HEK293 (cell line): ENCODE measurements around the gene PDE9A.

Experiments
- CTCF ChIA-PET: fragments of 350-600 bp; formaldehyde crosslinking; extraction: SDS; loops from one replicate; lab custom pipeline; 2021; ENCODE audit warnings: antibody characterized with exemption; lab: Yijun Ruan, JAX
- POLR2A ChIA-PET: fragments of 300-600 bp; formaldehyde crosslinking; extraction: SDS; loops from one replicate; lab custom pipeline; 2020; ENCODE audit warnings: antibody characterized with exemption, inconsistent platforms; lab: Yijun Ruan, JAX
- H3K27ac ChIP-seq: fragments of 200-500 bp; sonication (Bioruptor generic); 2 replicates; pipeline ENCODE4 v1.5.1; 2014; ENCODE audit warnings: low read depth, low read length, control low read depth, inconsistent platforms; ENCODE audit errors: extremely low read depth
- H3K36me3 ChIP-seq, 2 experiments: fragments of 200-500 bp in 1 of 2; sonication (Bioruptor generic) in 1 of 2; 1 replicate in 1 of 2; 2 replicates in 1 of 2; pipeline ENCODE4 v1.5.1; 2014 to 2017; ENCODE audit warnings: inconsistent platforms in 2 of 2, low read length in 2 of 2; ENCODE audit not compliant: control insufficient read depth in 2 of 2, insufficient read depth in 1 of 2
- H3K4me1 ChIP-seq: fragments of 200-500 bp; sonication (Bioruptor generic); 2 replicates; pipeline ENCODE4 v1.5.1; 2014; ENCODE audit warnings: mild to moderate bottlenecking, low read length, inconsistent platforms; ENCODE audit not compliant: control insufficient read depth, insufficient read depth
- H3K4me3 ChIP-seq: 2 replicates; pipeline ENCODE4 v1.5.1; 2011; ENCODE audit warnings: low read depth, mild to moderate bottlenecking, control low read depth, low read length, moderate library complexity
- H3K9me3 ChIP-seq: fragments of 200-500 bp; sonication (Bioruptor generic); 2 replicates; pipeline ENCODE4 v1.5.1; 2014; ENCODE audit warnings: low read depth, low read length, inconsistent platforms; ENCODE audit not compliant: control insufficient read depth, insufficient read depth
- IKZF3 ChIP-seq: fragments of 450-650 bp; IDR thresholded peaks from 2 replicates; pipeline ENCODE4 v1.5.0; 2018; ENCODE audit warnings: missing biosample characterization, mild to moderate bottlenecking, missing genetic modification characterization, moderate library complexity
- SP7 ChIP-seq: fragments of 450-650 bp; formaldehyde crosslinking; IDR thresholded peaks from 2 replicates; pipeline ENCODE4 v1.5.1; 2016; ENCODE audit warnings: missing biosample characterization, missing genetic modification characterization
- TRIM28 ChIP-seq: IDR thresholded peaks from 2 replicates; pipeline ENCODE4 v1.6.1; 2011; ENCODE audit warnings: low read length, control low read depth, borderline replicate concordance
- WT1 ChIP-seq: fragments of 450-650 bp; formaldehyde crosslinking; IDR thresholded peaks from 2 replicates; pipeline ENCODE4 v1.5.1; 2016; ENCODE audit warnings: missing biosample characterization, missing genetic modification characterization
- ZBTB7A ChIP-seq: fragments of 450-650 bp; formaldehyde crosslinking; IDR thresholded peaks from 2 replicates; pipeline ENCODE4 v1.5.1; 2016; ENCODE audit warnings: low read depth, missing biosample characterization, missing genetic modification characterization
- ZNF121 ChIP-seq: fragments of 450-650 bp; formaldehyde crosslinking; IDR thresholded peaks from 2 replicates; pipeline ENCODE4 v1.5.1; 2016; ENCODE audit warnings: missing biosample characterization, missing genetic modification characterization
- ZNF175 ChIP-seq: fragments of 450-650 bp; formaldehyde crosslinking; IDR thresholded peaks from 2 replicates; pipeline ENCODE4 v1.5.1; 2016; ENCODE audit warnings: missing biosample characterization, missing genetic modification characterization
- ZNF423 ChIP-seq: fragments of 450-650 bp; formaldehyde crosslinking; IDR thresholded peaks from 2 replicates; pipeline ENCODE4 v1.5.1; 2016; ENCODE audit warnings: missing biosample characterization, missing genetic modification characterization
- ZNF48 ChIP-seq: fragments of 450-650 bp; formaldehyde crosslinking; IDR thresholded peaks from 2 replicates; pipeline ENCODE4 v1.5.1; 2016; ENCODE audit warnings: missing biosample characterization, missing genetic modification characterization
- ZNF707 ChIP-seq: fragments of 450-650 bp; formaldehyde crosslinking; IDR thresholded peaks from 2 replicates; pipeline ENCODE4 v1.5.1; 2016; ENCODE audit warnings: missing biosample characterization, missing genetic modification characterization
- ZNF830 ChIP-seq: fragments of 450-650 bp; IDR thresholded peaks from 2 replicates; pipeline ENCODE4 v1.5.0; 2018; ENCODE audit warnings: missing biosample characterization, missing genetic modification characterization, low read depth, mild to moderate bottlenecking, moderate library complexity
- ZNF843 ChIP-seq: fragments of 450-650 bp; formaldehyde crosslinking; IDR thresholded peaks from 2 replicates; pipeline ENCODE4 v1.5.1; 2016; ENCODE audit warnings: missing biosample characterization, missing genetic modification characterization
- ZSCAN16 ChIP-seq: fragments of 450-650 bp; formaldehyde crosslinking; IDR thresholded peaks from 2 replicates; pipeline ENCODE4 v1.5.1; 2016; ENCODE audit warnings: missing biosample characterization, missing genetic modification characterization
- TF ChIP-seq, protein P1 (sequence below): fragments of 450-650 bp; formaldehyde crosslinking; IDR thresholded peaks from 2 replicates; pipeline ENCODE4 v1.5.1; 2016; ENCODE audit warnings: missing biosample characterization, missing genetic modification characterization
- TF ChIP-seq, protein P2 (sequence below): fragments of 450-650 bp; formaldehyde crosslinking; IDR thresholded peaks from 2 replicates; pipeline ENCODE4 v1.5.1; 2016; ENCODE audit warnings: missing biosample characterization, missing genetic modification characterization
- TF ChIP-seq, protein P3 (sequence below): fragments of 450-650 bp; formaldehyde crosslinking; IDR thresholded peaks from 2 replicates; pipeline ENCODE4 v1.5.1; 2017; ENCODE audit warnings: missing biosample characterization, missing genetic modification characterization
- TF ChIP-seq, protein P4 (sequence below): fragments of 450-650 bp; formaldehyde crosslinking; IDR thresholded peaks from 2 replicates; pipeline ENCODE4 v1.5.1; 2016; ENCODE audit warnings: missing biosample characterization, missing genetic modification characterization

Gene PDE9A

DNA sequence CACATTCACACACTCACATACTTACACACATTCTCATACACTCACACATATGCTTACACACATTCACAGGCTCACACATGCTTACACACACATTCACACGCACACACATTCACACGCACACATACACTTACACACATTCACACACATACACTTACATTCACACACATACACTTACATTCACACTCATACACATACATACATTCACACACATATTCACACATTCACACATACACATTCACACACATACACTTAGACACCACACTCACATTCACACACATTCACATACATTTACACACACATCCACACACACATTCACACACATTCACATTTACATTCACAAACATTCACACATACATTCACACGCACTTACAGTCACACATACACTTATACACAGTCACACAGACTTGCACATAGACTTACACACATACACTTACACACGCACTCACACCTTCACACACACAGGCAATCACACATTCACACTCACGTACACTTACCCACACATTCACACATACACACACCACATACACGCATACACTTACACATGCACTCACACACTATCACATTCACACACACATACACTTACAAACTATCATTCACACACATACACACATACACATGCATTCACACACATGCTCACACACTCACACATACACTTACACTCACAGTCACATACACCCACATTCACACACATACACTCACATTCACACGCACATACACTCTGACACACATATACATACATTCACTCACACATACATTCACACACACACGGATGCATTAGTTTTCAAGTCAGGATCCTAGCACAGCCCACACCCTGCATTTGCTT is 16.8 kb downstream of the PDE9A start (continued):
- TF ChIP-seq, protein P1, sequence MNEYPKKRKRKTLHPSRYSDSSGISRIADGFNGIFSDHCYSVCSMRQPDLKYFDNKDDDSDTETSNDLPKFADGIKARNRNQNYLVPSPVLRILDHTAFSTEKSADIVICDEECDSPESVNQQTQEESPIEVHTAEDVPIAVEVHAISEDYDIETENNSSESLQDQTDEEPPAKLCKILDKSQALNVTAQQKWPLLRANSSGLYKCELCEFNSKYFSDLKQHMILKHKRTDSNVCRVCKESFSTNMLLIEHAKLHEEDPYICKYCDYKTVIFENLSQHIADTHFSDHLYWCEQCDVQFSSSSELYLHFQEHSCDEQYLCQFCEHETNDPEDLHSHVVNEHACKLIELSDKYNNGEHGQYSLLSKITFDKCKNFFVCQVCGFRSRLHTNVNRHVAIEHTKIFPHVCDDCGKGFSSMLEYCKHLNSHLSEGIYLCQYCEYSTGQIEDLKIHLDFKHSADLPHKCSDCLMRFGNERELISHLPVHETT (tag by site-specific recombination) = 0 out of 2 replicates have a peak, but pooled peaks have one; percentile 52
- TF ChIP-seq ZNF175 (tag by site-specific recombination) = 0 out of 2 replicates have a peak, but pooled peaks have one; percentile 9
- TF ChIP-seq, protein P2, sequence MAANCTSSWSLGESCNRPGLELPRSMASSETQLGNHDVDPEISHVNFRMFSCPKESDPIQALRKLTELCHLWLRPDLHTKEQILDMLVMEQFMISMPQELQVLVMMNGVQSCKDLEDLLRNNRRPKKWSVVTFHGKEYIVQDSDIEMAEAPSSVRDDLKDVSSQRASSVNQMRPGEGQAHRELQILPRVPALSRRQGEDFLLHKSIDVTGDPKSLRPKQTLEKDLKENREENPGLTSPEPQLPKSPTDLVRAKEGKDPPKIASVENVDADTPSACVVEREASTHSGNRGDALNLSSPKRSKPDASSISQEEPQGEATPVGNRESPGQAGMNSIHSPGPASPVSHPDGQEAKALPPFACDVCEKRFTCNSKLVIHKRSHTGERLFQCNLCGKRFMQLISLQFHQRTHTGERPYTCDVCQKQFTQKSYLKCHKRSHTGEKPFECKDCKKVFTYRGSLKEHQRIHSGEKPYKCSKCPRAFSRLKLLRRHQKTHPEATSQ (tag by site-specific recombination) = peak; percentile 91
- no peak for TF ChIP-seq ZNF830
- 0 out of 2 replicates have a peak, but pooled peaks have one; percentile 17 for TF ChIP-seq ZSCAN16 (tag by site-specific recombination)
- TF ChIP-seq ZNF48 (tag by site-specific recombination) = 0 out of 2 replicates have a peak, but pooled peaks have one; percentile 15
- peak; percentile 25 for TF ChIP-seq ZNF707 (tag by site-specific recombination)
- no peak for TF ChIP-seq ZNF843

DNA sequence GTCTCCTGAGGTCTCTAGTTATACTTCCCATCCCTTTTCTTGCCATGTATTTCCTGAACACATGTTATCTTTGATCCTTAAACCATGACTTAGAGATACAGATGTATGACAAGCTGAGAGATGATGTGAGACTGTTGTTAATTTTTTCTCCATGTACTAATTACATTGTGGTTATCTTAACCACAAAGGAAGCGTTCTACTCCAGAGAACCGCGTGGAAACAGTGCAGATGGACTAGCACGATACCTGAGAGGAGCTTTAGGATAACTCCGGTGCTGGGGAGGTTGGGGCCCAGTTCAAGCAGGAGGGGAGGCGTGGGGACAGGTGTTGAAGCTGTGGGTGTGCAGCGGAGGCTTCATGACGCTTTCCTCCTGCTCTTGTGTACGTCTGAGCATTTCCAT is 17.5 kb downstream of the PDE9A start:
- H3K36me3 ChIP-seq = peaks cover 7 to 11% of the 10 kb centered on the region in 2 experiments; a peak in 2 of 3 replicates
- TF ChIP-seq, protein P3, sequence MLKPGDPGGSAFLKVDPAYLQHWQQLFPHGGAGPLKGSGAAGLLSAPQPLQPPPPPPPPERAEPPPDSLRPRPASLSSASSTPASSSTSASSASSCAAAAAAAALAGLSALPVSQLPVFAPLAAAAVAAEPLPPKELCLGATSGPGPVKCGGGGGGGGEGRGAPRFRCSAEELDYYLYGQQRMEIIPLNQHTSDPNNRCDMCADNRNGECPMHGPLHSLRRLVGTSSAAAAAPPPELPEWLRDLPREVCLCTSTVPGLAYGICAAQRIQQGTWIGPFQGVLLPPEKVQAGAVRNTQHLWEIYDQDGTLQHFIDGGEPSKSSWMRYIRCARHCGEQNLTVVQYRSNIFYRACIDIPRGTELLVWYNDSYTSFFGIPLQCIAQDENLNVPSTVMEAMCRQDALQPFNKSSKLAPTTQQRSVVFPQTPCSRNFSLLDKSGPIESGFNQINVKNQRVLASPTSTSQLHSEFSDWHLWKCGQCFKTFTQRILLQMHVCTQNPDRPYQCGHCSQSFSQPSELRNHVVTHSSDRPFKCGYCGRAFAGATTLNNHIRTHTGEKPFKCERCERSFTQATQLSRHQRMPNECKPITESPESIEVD = no peak
- TF ChIP-seq ZNF121 = no peak
- peak; percentile 90 for TF ChIP-seq SP7
- no peak for TF ChIP-seq IKZF3 (tag by site-specific recombination)
- no peak for TF ChIP-seq ZNF423
- TF ChIP-seq TRIM28 = 0 out of 2 replicates have a peak, but pooled peaks have one; percentile 32
- TF ChIP-seq, protein P4, sequence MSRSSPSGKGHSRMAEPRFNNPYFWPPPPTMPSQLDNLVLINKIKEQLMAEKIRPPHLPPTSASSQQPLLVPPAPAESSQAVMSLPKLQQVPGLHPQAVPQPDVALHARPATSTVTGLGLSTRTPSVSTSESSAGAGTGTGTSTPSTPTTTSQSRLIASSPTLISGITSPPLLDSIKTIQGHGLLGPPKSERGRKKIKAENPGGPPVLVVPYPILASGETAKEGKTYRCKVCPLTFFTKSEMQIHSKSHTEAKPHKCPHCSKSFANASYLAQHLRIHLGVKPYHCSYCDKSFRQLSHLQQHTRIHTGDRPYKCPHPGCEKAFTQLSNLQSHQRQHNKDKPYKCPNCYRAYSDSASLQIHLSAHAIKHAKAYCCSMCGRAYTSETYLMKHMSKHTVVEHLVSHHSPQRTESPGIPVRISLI = no peak
- TF ChIP-seq ZBTB7A (tag by site-specific recombination) = no peak
- TF ChIP-seq WT1 (tag by site-specific recombination) = no peak
- ChIA-PET POLR2A (no interaction called here), CTCF (interaction anchor here (0.8 kb wide), 1 partner anchor 147 kb away, joined by 4 read pairs; no protein-coding TSS in a partner anchor)
- H3K4me1 ChIP-seq = peaks cover 42% of the 10 kb centered on the region
- H3K4me3 ChIP-seq = no peak overlapping the region
- H3K27ac ChIP-seq = no peak overlapping the region
- no peaks in the 10 kb centered on the region for H3K9me3 ChIP-seq
